Glomerular visceral epithelial cell (primary cell): ENCODE results near the gene SEC14L5.

ENCODE experiments used
- DNase-seq: peaks from one replicate; pipeline ENCODE4 v3.0.0-alpha.2; 2016; ENCODE audit errors: extremely low spot score

Gene SEC14L5

GRCh38 chr16:4984174-4984990 lies 26.3 kb downstream of the SEC14L5 start:
- DNase-seq, result no peak

- no peak for DNase-seq
Measured at GRCh38 chr16:4987250-4987579, 29.1 kb downstream of the SEC14L5 start.

- no peak for DNase-seq
Measured at GRCh38 chr16:4987580-4988374, 29.6 kb downstream of the SEC14L5 start.

GRCh38 chr16:4988647-4989046 lies 30.5 kb downstream of the SEC14L5 start:
- no peak for DNase-seq

- no peak for DNase-seq
Measured at GRCh38 chr16:4989391-4990006, 31.4 kb downstream of the SEC14L5 start.

GRCh38 chr16:4990415-4990814 lies 32.3 kb downstream of the SEC14L5 start:
- DNase-seq, result no peak

- no peak for DNase-seq
Measured at GRCh38 chr16:4991754-4992153, 33.6 kb downstream of the SEC14L5 start.

- no peak for DNase-seq
Measured at GRCh38 chr16:4994719-4995434, 36.7 kb downstream of the SEC14L5 start.

GRCh38 chr16:5000573-5001001 lies 42.5 kb downstream of the SEC14L5 start:
- no peak for DNase-seq

- no peak for DNase-seq
Measured at GRCh38 chr16:5001571-5001970, 43.4 kb downstream of the SEC14L5 start.

- no peak for DNase-seq
Measured at GRCh38 chr16:5001986-5002385, 43.9 kb downstream of the SEC14L5 start.

- DNase-seq, result no peak
Measured at GRCh38 chr16:5002699-5003143, 44.6 kb downstream of the SEC14L5 start.

GRCh38 chr16:5003211-5003610 lies 45.1 kb downstream of the SEC14L5 start:
- no peak for DNase-seq

- no peak for DNase-seq
Measured at GRCh38 chr16:5003828-5004227, 45.7 kb downstream of the SEC14L5 start.

GRCh38 chr16:5004311-5004710 lies 46.2 kb downstream of the SEC14L5 start:
- no peak for DNase-seq

- DNase-seq, result no peak
Measured at GRCh38 chr16:5005916-5006315, 47.8 kb downstream of the SEC14L5 start.

- DNase-seq, result no peak
Measured at GRCh38 chr16:5006348-5007193, 48.4 kb downstream of the SEC14L5 start.

GRCh38 chr16:5007256-5007655 lies 49.1 kb downstream of the SEC14L5 start:
- DNase-seq, result no peak

- no peak for DNase-seq
Measured at GRCh38 chr16:5008311-5008731, 50.2 kb downstream of the SEC14L5 start.

- no peak for DNase-seq
Measured at GRCh38 chr16:5010576-5011329, 52.6 kb downstream of the SEC14L5 start.
